ENCODE results near the gene GNG4. TPM values are rescaled to one million over a fixed set of nuclear protein-coding genes. Genes with fewer than 3 reads are reported as not detected.

The GNG4 gene
- total RNA-seq, 1 experiment from 2014 or later = 3.5 TPM

GRCh38 chr1:235652364-235652763 lies 2.8 kb upstream of the GNG4 start:
- BruUV-seq (replicated peaks) = no TSS peak
- Histone ChIP-seq H3K9me3 (no peaks in the 10 kb centered on the region), H3K4me1 (peaks cover 16% of the 10 kb centered on the region), H3K4me3 (ENCODE audit: low read depth, low read length) (no peak overlapping the region), H3K27me3 (replicated peaks; ENCODE audit: control insufficient read depth, insufficient read depth, low read length) (no peaks in the 10 kb centered on the region), H3K36me3 (ENCODE audit: control insufficient read depth, insufficient read depth, low read length) (no peaks in the 10 kb centered on the region)
- no peak for TF ChIP-seq CTCF (IDR thresholded peaks at IDR 0.05; ENCODE audit: insufficient read depth in 1 of 2, low read depth in 1 of 2, low read length in 1 of 2, severe bottlenecking in 1 of 2, unreplicated experiment in 1 of 2)
- no peaks in the 10 kb centered on the region for H3K9me3 Mint-ChIP-seq (ENCODE audit: unreplicated experiment)
- H3K27me3 Mint-ChIP-seq (ENCODE audit: insufficient read depth, unreplicated experiment) = peaks cover 7% of the 10 kb centered on the region
- H3K4me3 Mint-ChIP-seq (ENCODE audit: unreplicated experiment) = no peak overlapping the region
- ChIA-PET CTCF (no interaction called here), POLR2A (no interaction called here)
- no peak for DNase-seq
- no peaks in the 10 kb centered on the region for H3K36me3 Mint-ChIP-seq (ENCODE audit: insufficient read depth, unreplicated experiment)
- H3K27ac Mint-ChIP-seq (ENCODE audit: unreplicated experiment) = no peak overlapping the region
- intact Hi-C loops (cut with micrococcal nuclease; ENCODE audit: unreplicated experiment) = loop anchor here (5.0 to 10.0 kb wide), 2 partner anchors 80 to 132 kb away; no protein-coding TSS in a partner anchor
- H3K4me1 Mint-ChIP-seq (ENCODE audit: low read depth, unreplicated experiment) = peaks cover 12% of the 10 kb centered on the region

GRCh38 chr1:235651170-235651806 lies 1.7 kb upstream of the GNG4 start:
- Mint-ChIP-seq H3K4me1 (ENCODE audit: low read depth, unreplicated experiment) (peaks cover 10% of the 10 kb centered on the region), H3K27me3 (ENCODE audit: insufficient read depth, unreplicated experiment) (peaks cover 6% of the 10 kb centered on the region), H3K4me3 (ENCODE audit: unreplicated experiment) (peak overlapping the region; percentile 68), H3K27ac (ENCODE audit: unreplicated experiment) (no peak overlapping the region), H3K36me3 (ENCODE audit: insufficient read depth, unreplicated experiment) (no peaks in the 10 kb centered on the region), H3K9me3 (ENCODE audit: unreplicated experiment) (no peaks in the 10 kb centered on the region)
- Histone ChIP-seq H3K9me3 (no peaks in the 10 kb centered on the region), H3K4me3 (ENCODE audit: low read depth, low read length) (peak overlapping the region; percentile 57), H3K27me3 (replicated peaks; ENCODE audit: control insufficient read depth, insufficient read depth, low read length) (no peaks in the 10 kb centered on the region), H3K36me3 (ENCODE audit: control insufficient read depth, insufficient read depth, low read length) (no peaks in the 10 kb centered on the region), H3K4me1 (peaks cover 18% of the 10 kb centered on the region)
- ChIA-PET POLR2A (no interaction called here), CTCF (interaction anchor here (0.9 kb wide), 1 partner anchor 147 kb away, joined by 5 read pairs; the partner anchor contains the start of gene B3GALNT2)
- TF ChIP-seq CTCF (IDR thresholded peaks at IDR 0.05; ENCODE audit: insufficient read depth in 1 of 2, low read depth in 1 of 2, low read length in 1 of 2, severe bottlenecking in 1 of 2, unreplicated experiment in 1 of 2) = no peak
- no peak for DNase-seq
- BruUV-seq (replicated peaks) = no TSS peak
- intact Hi-C loops (cut with micrococcal nuclease; ENCODE audit: unreplicated experiment) = loop anchor here (5.0 to 10.0 kb wide), 2 partner anchors 81 to 134 kb away; no protein-coding TSS in a partner anchor

- DNase-seq = peak; percentile 64 to 79
- Mint-ChIP-seq H3K4me1 (ENCODE audit: low read depth, unreplicated experiment) (peaks cover 7% of the 10 kb centered on the region), H3K36me3 (ENCODE audit: insufficient read depth, unreplicated experiment) (no peaks in the 10 kb centered on the region), H3K9me3 (ENCODE audit: unreplicated experiment) (no peaks in the 10 kb centered on the region), H3K27ac (ENCODE audit: unreplicated experiment) (no peak overlapping the region), H3K4me3 (ENCODE audit: unreplicated experiment) (peak overlapping the region; percentile 68), H3K27me3 (ENCODE audit: insufficient read depth, unreplicated experiment) (peaks cover 4% of the 10 kb centered on the region)
- ChIA-PET CTCF (interaction anchor here (0.7 to 0.9 kb wide), 2 partner anchors 122 to 147 kb away, joined by 3 to 5 read pairs; partner anchors contain the start of gene B3GALNT2), POLR2A (interaction anchor here (0.7 kb wide), 1 partner anchor 143 kb away, joined by 6 read pairs; no protein-coding TSS in a partner anchor)
- Histone ChIP-seq H3K27me3 (replicated peaks; ENCODE audit: control insufficient read depth, insufficient read depth, low read length) (no peaks in the 10 kb centered on the region), H3K36me3 (ENCODE audit: control insufficient read depth, insufficient read depth, low read length) (no peaks in the 10 kb centered on the region), H3K4me3 (ENCODE audit: low read depth, low read length) (peak overlapping the region; percentile 57), H3K9me3 (no peaks in the 10 kb centered on the region), H3K4me1 (peaks cover 18% of the 10 kb centered on the region)
- TF ChIP-seq CTCF (IDR thresholded peaks at IDR 0.05; ENCODE audit: insufficient read depth in 1 of 2, low read depth in 1 of 2, low read length in 1 of 2, severe bottlenecking in 1 of 2, unreplicated experiment in 1 of 2) = no peak
- BruUV-seq (replicated peaks) = TSS peak; percentile 34
- intact Hi-C loops (cut with micrococcal nuclease; ENCODE audit: unreplicated experiment) = loop anchor here (5.0 to 10.0 kb wide), 2 partner anchors 82 to 134 kb away; no protein-coding TSS in a partner anchor
Measured at GRCh38 chr1:235650341-235651169, 971 bp upstream of the GNG4 start.
